Sigmoid colon (tissue), 4 donors: ENCODE measurements around the gene FRMPD4.

Experiments used
- EP300 ChIP-seq, 4 donors: sonication (generic); formaldehyde crosslinking; IDR thresholded peaks; one replicate each; pipeline ENCODE4 v1.6.1; 2017; ENCODE audit warnings: antibody characterized with exemption in 4 of 4
- POLR2A ChIP-seq, 2 donors: fragments of 450-650 bp; IDR thresholded peaks; one replicate each; pipeline ENCODE4 v1.6.1; 2016; ENCODE audit warnings: antibody characterized with exemption in 2 of 2, mild to moderate bottlenecking in 2 of 2, moderate library complexity in 2 of 2

GRCh38 chrX:12372111-12372510 is 233.8 kb downstream of the FRMPD4 start:
- no peak for TF ChIP-seq POLR2A (IDR thresholded peaks at IDR 0.05)
- TF ChIP-seq EP300 (IDR thresholded peaks at IDR 0.05): no peak
